Right lung (tissue), 5 donors: ENCODE results near the gene CCDC88B. TPM values are rescaled to one million over a fixed set of nuclear protein-coding genes. Genes with fewer than 3 reads are reported as not detected.
"Not testable (repeated sequence)": the region's sequence is repeated elsewhere in the genome, so short reads cannot be mapped to it uniquely, and the experiment has no call there.

Experiments
- DNase-seq, 2 donors: peaks; one replicate each; pipeline ENCODE4 v3.0.0-alpha.2; 2013
- polyA plus RNA-seq, 5 donors: library from polyadenylated mRNA; unstranded; fragments of 120-200 nt; gene quantifications; one replicate each; pipeline versions ENCODE4 v1.2.1 to v1.2.3, GENCODE V29; 2013; ENCODE audit warnings: inconsistent platforms in 1 of 5, low replicate concordance in 1 of 5; ENCODE audit not compliant: insufficient read length in 5 of 5, insufficient read depth in 1 of 5

CCDC88B gene
- polyA plus RNA-seq, 5 donors = 3.9 to 7.4 (median 5.2) TPM

- no peak for DNase-seq
Observed at GRCh38 chr11:64318766-64319761, 20.9 kb upstream of the CCDC88B start.

GRCh38 chr11:64320556-64320955, 19.4 kb upstream of the CCDC88B start:
- DNase-seq = no peak

GRCh38 chr11:64321026-64321425, 19.0 kb upstream of the CCDC88B start:
- no peak for DNase-seq

- no peak for DNase-seq
Observed at GRCh38 chr11:64321533-64321932, 18.5 kb upstream of the CCDC88B start.

GRCh38 chr11:64322925-64323260, 17.1 kb upstream of the CCDC88B start:
- DNase-seq = no peak

- DNase-seq = no peak
Observed at GRCh38 chr11:64323373-64323772, 16.6 kb upstream of the CCDC88B start.

- not testable (repeated sequence) for DNase-seq
Observed at GRCh38 chr11:64323984-64324383, 16.0 kb upstream of the CCDC88B start.

- no peak for DNase-seq
Observed at GRCh38 chr11:64324692-64325469, 15.1 kb upstream of the CCDC88B start.

- no peak for DNase-seq
Observed at GRCh38 chr11:64327375-64327774, 12.6 kb upstream of the CCDC88B start.

GRCh38 chr11:64327993-64328392, 12.0 kb upstream of the CCDC88B start:
- no peak for DNase-seq

GRCh38 chr11:64330888-64331287, 9.1 kb upstream of the CCDC88B start:
- DNase-seq = no peak

GRCh38 chr11:64331569-64332371, 8.2 kb upstream of the CCDC88B start:
- no peak for DNase-seq

- no peak for DNase-seq
Observed at GRCh38 chr11:64333556-64333955, 6.4 kb upstream of the CCDC88B start.

- DNase-seq = no peak
Observed at GRCh38 chr11:64334764-64335735, 5.0 kb upstream of the CCDC88B start.

- DNase-seq = no peak
Observed at GRCh38 chr11:64337538-64338249, 2.3 kb upstream of the CCDC88B start.

- no peak for DNase-seq
Observed at GRCh38 chr11:64338716-64339115, 1.3 kb upstream of the CCDC88B start.

GRCh38 chr11:64339286-64339685, 718 bp upstream of the CCDC88B start:
- DNase-seq = no peak

- no peak for DNase-seq
Observed at GRCh38 chr11:64340671-64341335, 799 bp downstream of the CCDC88B start.

GRCh38 chr11:64341429-64341828, 1.4 kb downstream of the CCDC88B start:
- no peak for DNase-seq
